MG63 (cell line): ENCODE measurements around the gene NDST4. TPM values are rescaled to one million over a fixed set of nuclear protein-coding genes. Genes with fewer than 3 reads are reported as not detected.

Source experiments
- DNase-seq: peaks from one replicate; pipeline ENCODE4 v3.0.0-alpha.2; 2020
- H3K27me3 ChIP-seq: fragments of 250-450 bp; sonication (Bioruptor Pico); 2 replicates; pipeline ENCODE4 v1.5.1; 2020; ENCODE audit warnings: mild to moderate bottlenecking, moderate library complexity
- H3K36me3 ChIP-seq: fragments of 250-450 bp; sonication (Bioruptor Pico); 2 replicates; pipeline ENCODE4 v1.5.1; 2020; ENCODE audit warnings: mild to moderate bottlenecking, moderate library complexity
- H3K4me3 ChIP-seq: fragments of 250-450 bp; sonication (Bioruptor Pico); 2 replicates; pipeline ENCODE4 v1.5.1; 2020; ENCODE audit warnings: mild to moderate bottlenecking, moderate library complexity
- H3K9me3 ChIP-seq: fragments of 250-450 bp; sonication (Bioruptor Pico); 2 replicates; pipeline ENCODE4 v1.5.1; 2020; ENCODE audit warnings: mild to moderate bottlenecking, moderate library complexity
- total RNA-seq: library from RNA; depleted of rRNA; stranded (reverse); fragments of >200 nt; shearing (Covaris generic); gene quantifications from 2 replicates; pipeline ENCODE4 v1.2.3, GENCODE V29; 2014; ENCODE audit warnings: low replicate concordance

The NDST4 gene
- total RNA-seq, 1 experiment from 2014 or later = not detected

DNA sequence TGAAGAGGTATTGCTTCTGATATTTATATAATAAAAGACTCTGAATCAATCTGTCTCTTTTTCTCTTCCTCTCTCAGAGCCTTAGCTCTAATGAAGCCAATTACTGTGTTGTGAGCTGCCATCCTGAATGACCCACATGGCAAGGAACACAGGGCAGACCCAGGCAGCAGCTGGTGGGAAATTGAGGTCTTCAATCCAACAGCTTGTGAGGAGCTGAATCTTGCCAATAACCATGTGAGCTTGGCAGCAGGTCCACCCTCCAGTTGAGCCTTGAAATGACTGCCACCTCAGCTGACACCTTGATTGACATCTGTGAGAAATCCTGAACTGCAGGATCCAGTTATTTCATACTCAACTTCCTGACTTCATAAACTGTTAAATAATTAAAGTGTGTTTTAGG lies 149.4 kb downstream of the NDST4 start:
- Histone ChIP-seq H3K36me3 (no peaks in the 10 kb centered on the region), H3K9me3 (no peaks in the 10 kb centered on the region), H3K4me3 (no peak overlapping the region), H3K27me3 (no peaks in the 10 kb centered on the region)
- no peak for DNase-seq

DNA sequence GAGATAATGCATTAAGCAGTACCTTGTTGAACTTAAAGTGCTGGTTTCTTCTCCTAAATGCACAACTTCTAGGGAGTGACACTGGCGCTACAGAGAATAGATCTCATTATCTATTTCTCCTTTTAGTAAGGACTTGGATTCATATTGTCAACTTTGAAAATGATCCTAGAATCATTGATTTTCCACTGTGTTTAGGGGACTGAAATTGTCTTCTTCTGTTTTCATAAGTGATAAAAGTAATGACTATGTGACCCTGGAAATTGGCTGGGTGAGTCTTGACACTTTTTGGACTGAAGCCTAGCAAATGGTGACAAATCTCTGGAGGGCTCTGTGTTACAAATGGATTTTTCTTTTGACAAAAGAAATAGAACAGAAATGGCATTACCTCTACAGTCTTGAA lies 167.8 kb downstream of the NDST4 start:
- H3K4me3 ChIP-seq = no peak overlapping the region
- no peaks in the 10 kb centered on the region for H3K36me3 ChIP-seq
- no peaks in the 10 kb centered on the region for H3K27me3 ChIP-seq
- no peaks in the 10 kb centered on the region for H3K9me3 ChIP-seq
- no peak for DNase-seq

GRCh38 chr4:114941503-114941902 lies 171.9 kb downstream of the NDST4 start:
- no peaks in the 10 kb centered on the region for H3K27me3 ChIP-seq
- no peaks in the 10 kb centered on the region for H3K9me3 ChIP-seq
- H3K36me3 ChIP-seq = no peaks in the 10 kb centered on the region
- no peak overlapping the region for H3K4me3 ChIP-seq
- no peak for DNase-seq

DNA sequence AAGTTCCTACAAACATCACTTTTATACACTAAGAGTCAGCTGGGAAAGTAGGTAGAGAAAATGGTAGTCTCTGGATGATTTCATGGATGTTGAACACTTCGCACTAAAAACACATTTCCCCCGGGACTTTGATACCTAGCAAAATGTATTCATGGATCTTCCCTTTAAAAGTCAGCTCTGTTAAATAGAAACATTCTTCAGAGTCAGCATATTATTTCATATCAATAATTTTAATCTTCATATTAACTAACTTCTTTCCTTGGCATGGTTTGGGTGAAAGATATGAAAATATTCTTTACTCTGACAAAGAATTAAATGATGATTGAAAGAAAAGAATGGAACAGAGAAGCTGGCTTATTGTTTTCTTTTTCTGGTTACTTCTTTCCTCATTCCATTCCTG lies 185.5 kb downstream of the NDST4 start:
- Histone ChIP-seq H3K9me3 (no peaks in the 10 kb centered on the region), H3K4me3 (no peak overlapping the region), H3K36me3 (no peaks in the 10 kb centered on the region), H3K27me3 (no peaks in the 10 kb centered on the region)
- DNase-seq = no peak

DNA sequence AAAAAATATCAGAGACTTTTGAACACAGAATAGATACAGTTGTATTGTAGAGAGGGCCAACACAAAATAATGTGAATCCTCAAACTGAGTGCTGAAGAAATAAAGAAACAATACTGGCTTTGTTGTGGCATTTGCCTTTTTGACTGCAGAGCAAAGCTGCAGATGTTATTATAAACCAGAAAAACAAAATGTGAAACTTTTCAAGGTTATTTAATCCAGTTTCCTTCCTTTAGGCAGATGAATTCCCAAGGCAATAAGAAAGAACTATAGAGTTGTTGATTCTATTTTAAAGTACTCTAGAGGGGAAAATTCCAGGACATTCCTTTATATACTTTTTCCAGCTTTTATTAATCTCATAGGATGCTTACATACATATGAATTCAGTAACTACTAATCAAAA lies 186.8 kb downstream of the NDST4 start:
- H3K36me3 ChIP-seq = no peaks in the 10 kb centered on the region
- H3K9me3 ChIP-seq = no peaks in the 10 kb centered on the region
- no peak overlapping the region for H3K4me3 ChIP-seq
- no peak for DNase-seq
- H3K27me3 ChIP-seq = no peaks in the 10 kb centered on the region

DNA sequence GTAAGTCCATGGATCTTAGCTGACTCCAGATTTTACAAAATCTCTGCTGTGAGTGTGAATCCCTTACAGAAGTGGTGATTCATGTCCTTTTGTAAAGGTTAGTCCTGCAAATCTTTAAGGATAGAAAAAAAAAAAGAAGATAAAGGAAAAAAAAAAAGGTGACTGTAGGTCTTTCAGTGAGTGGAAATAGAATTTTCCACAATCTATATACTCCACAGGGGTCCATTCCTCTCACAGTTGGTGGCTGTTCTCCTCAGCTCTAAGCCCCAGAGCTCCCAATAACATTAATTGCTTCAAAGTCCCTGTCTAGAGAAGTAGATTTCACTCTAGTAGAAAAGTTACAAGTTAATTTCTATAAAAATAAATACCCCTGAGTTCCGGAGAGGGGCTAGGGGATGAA lies 189.1 kb downstream of the NDST4 start:
- Histone ChIP-seq H3K27me3 (no peaks in the 10 kb centered on the region), H3K9me3 (no peaks in the 10 kb centered on the region), H3K4me3 (no peak overlapping the region), H3K36me3 (no peaks in the 10 kb centered on the region)
- no peak for DNase-seq

DNA sequence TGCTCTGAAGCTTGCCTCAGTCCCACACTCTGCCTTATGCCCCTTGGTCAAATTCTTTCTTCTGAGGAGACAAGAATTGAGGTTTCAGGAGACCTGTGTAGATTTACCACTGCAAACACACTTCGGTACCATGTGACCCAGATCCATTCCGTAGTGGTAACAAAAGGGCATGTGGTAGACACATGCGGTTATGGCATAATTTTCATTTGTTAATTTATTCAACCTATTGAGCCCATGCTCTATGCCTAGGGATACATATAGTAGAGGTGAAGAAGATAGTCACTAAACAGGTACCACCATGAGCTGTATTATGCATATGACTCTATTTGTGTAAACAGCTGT lies 190.9 kb downstream of the NDST4 start:
- no peak for DNase-seq
- H3K27me3 ChIP-seq = no peaks in the 10 kb centered on the region
- no peaks in the 10 kb centered on the region for H3K9me3 ChIP-seq
- H3K36me3 ChIP-seq = no peaks in the 10 kb centered on the region
- no peak overlapping the region for H3K4me3 ChIP-seq

DNA sequence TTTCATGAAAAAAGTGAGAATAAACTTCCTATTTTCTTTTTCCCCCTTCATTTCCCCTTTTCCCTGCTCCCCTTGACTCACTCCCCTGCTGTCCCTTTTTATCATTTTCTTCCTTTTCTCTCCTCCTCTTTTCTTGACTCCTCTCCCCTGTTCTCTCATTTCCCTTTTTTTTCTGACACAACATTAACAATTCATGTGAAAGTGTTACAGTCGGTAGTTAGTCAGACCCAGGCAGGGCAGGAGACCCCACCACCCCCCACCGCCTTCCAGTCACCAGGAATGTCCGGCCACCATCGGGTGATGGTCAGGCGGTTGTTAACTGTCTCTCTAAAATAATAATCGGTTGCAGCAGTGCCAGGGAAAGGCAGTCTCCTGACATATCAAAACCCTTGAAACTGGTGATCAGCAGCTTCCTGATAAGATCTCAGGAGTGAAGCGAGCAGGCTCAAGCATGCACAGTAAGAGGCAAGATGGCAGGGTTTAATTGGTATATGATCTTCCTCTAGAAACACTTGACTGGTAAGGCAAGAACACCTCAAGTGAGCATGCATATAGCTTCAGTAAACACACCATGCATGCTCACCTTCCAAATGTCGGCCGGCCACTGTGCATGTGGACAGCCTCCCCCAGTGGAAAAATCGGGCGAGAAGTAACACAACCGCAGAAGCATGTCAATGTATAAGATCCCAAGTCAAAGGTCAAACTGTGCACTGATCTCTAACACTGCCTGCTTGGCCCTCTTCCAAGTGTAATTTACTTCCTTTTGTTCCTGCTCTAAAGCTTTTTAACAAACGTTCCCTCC lies 191.4 kb downstream of the NDST4 start:
- no peak for DNase-seq
- Histone ChIP-seq H3K9me3 (no peaks in the 10 kb centered on the region), H3K4me3 (no peak overlapping the region), H3K36me3 (no peaks in the 10 kb centered on the region), H3K27me3 (no peaks in the 10 kb centered on the region)

- Histone ChIP-seq H3K9me3 (no peaks in the 10 kb centered on the region), H3K36me3 (no peaks in the 10 kb centered on the region), H3K27me3 (no peaks in the 10 kb centered on the region), H3K4me3 (no peak overlapping the region)
- DNase-seq = no peak
Observed at GRCh38 chr4:114921191-114921590, 192.2 kb downstream of the NDST4 start.

- H3K36me3 ChIP-seq = no peaks in the 10 kb centered on the region
- H3K9me3 ChIP-seq = no peaks in the 10 kb centered on the region
- DNase-seq = peak; percentile 9
- H3K4me3 ChIP-seq = no peak overlapping the region
- no peaks in the 10 kb centered on the region for H3K27me3 ChIP-seq
Observed at GRCh38 chr4:114911111-114911510, 202.3 kb downstream of the NDST4 start.

DNA sequence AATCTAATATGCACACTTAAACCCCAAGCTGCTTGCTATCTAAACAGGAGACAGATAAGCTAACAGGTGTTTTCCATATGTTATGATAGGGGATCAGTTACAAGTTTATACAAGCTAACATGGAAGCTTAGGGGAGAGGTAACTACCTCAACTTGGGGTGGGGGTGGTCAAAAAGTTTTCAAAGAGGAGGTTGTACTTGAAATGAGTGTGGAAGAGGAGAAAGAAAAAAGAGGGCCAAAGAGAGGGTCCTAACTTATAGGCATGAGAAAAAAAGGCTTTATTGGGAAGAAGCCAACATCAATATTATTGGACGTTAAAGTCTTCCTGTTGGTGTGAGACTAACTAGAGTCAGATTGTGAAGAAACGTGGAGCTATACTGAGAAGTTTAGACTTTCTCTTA lies 205.9 kb downstream of the NDST4 start:
- Histone ChIP-seq H3K27me3 (no peaks in the 10 kb centered on the region), H3K9me3 (no peaks in the 10 kb centered on the region), H3K36me3 (no peaks in the 10 kb centered on the region), H3K4me3 (no peak overlapping the region)
- no peak for DNase-seq

GRCh38 chr4:114905017-114905416 lies 208.4 kb downstream of the NDST4 start:
- no peak for DNase-seq

DNA sequence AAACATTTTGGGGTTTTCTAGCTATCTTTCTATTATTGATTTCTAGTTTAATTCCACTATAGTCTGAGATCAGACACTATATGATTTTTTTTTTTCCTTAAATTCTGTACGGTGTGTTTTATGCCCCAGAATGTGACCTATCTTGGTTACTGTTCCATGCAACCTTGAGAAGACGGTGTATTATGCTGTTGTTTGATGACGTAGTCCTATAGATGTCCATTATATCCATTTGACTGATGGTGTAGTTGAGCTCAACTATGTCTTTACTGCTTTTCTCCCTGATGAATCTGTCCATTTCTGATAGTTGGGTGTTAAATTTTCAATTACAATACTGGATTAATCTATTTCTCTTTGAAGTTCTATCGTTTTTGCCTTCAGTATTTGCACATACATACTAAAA lies 212.5 kb downstream of the NDST4 start:
- Histone ChIP-seq H3K36me3 (no peaks in the 10 kb centered on the region), H3K9me3 (no peaks in the 10 kb centered on the region), H3K27me3 (no peaks in the 10 kb centered on the region), H3K4me3 (no peak overlapping the region)
- no peak for DNase-seq

More at GRCh38 chr4:114905017-114905416, 208.4 kb downstream of the NDST4 start:
- no peaks in the 10 kb centered on the region for H3K9me3 ChIP-seq
- no peak overlapping the region for H3K4me3 ChIP-seq
- H3K27me3 ChIP-seq = no peaks in the 10 kb centered on the region
- H3K36me3 ChIP-seq = no peaks in the 10 kb centered on the region

GRCh38 chr4:114890773-114891172 lies 222.6 kb downstream of the NDST4 start:
- no peaks in the 10 kb centered on the region for H3K9me3 ChIP-seq
- no peaks in the 10 kb centered on the region for H3K36me3 ChIP-seq
- no peaks in the 10 kb centered on the region for H3K27me3 ChIP-seq
- H3K4me3 ChIP-seq = no peak overlapping the region
- no peak for DNase-seq

- no peak for DNase-seq
- no peaks in the 10 kb centered on the region for H3K36me3 ChIP-seq
- H3K4me3 ChIP-seq = no peak overlapping the region
Observed at GRCh38 chr4:114886761-114887160, 226.7 kb downstream of the NDST4 start.

DNA sequence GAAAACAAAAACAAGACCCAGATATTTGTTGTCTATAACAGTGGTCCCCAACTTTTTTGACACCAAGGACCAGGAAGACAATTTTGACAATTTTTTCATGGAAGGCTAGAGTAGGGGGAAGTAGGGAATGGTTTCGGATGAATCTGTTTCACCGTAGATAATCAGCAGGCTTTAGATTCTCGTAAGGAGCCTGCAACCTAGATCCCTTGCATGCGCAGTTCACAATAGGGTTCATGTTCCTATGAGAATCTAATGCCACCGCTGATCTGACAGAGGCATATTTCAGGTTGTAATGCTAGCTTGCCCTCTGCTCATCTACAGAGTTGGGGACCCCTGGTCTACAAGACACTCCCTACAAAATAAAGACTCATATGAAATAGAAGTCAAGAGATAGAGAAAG lies 229.8 kb downstream of the NDST4 start:
- no peaks in the 10 kb centered on the region for H3K36me3 ChIP-seq
- no peak overlapping the region for H3K4me3 ChIP-seq
- no peaks in the 10 kb centered on the region for H3K9me3 ChIP-seq
- no peaks in the 10 kb centered on the region for H3K27me3 ChIP-seq
- no peak for DNase-seq

More at GRCh38 chr4:114886761-114887160, 226.7 kb downstream of the NDST4 start:
- no peaks in the 10 kb centered on the region for H3K9me3 ChIP-seq
- no peaks in the 10 kb centered on the region for H3K27me3 ChIP-seq

DNA sequence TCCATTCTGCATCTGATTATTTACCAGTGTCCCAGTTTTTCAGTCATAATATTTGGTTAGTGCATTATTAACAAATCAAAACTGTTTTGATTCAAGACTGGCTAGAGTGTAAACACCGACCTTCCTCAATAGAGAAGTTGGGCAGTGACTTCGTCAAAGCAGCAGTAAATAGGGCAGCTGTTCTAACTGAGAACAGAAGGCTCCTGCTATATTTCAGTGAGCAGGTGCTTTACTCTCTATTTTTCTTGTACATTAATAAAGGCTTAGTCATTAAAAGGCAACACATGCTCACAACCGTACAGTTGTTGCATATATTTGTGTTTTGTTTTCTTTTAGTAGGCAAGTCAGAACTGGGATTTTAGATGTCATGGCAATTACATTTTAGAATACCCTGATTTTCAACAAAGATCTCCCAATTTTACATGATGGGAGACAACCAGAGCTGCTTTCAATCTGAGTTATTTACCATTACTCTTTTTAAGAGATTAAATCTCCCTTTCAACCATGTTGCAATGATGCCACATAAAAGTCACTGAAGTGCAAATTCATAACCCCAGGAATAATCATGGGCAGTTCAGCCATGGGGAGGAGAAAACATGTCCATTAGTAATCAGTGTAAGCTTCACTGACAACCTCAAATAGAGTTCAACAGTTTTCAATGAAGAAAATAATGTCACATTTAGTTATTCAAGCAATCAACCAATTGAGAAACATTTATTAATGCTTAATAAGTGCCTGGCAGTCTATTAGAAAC lies 233.3 kb downstream of the NDST4 start:
- Histone ChIP-seq H3K27me3 (no peaks in the 10 kb centered on the region), H3K9me3 (no peaks in the 10 kb centered on the region), H3K36me3 (no peaks in the 10 kb centered on the region), H3K4me3 (no peak overlapping the region)
- no peak for DNase-seq

DNA sequence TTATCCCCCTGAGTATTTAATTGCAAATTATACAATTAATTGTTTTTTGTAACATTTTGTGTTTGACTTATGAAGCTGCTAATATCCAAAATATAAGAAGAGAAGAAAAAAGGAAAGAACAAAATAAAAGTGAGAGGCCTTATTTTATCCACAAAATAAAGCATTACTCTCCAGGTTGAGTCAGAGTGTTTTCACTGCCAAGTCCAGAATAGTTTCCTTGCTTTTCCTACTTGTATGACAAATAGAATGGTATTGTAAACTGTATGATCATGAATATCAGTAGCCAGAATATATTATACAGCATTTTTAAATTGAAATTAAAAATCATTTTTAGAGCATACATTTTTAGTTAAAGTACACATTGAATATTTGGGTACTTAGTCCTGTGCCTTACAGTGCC lies 237.8 kb downstream of the NDST4 start:
- DNase-seq = no peak
- Histone ChIP-seq H3K9me3 (no peaks in the 10 kb centered on the region), H3K4me3 (no peak overlapping the region), H3K27me3 (no peaks in the 10 kb centered on the region), H3K36me3 (no peaks in the 10 kb centered on the region)
